ENCODE data around the gene CALHM2.
A peak's percentile ranks its signal among the peaks of the same experiment; 100 is the strongest.

The CALHM2 gene

DNA sequence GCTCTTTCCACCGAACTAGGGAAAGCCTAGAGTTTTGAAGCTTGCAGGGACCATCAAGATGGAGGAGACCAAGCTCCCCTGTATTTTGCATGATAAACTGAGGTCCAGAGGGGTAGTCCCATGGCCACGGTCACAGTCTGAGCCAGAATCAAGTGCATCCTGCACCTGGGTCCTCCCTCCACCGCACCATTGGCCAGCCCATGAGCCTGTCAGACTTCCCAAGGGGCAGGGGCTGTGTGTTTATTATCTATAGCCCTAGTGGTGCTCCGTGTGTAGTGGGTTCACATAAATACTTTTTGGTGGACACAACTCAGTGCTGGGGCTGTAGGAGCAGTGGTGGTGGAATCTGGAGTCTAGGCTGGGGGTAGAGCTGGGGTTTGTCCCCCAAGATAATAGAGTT, 23.3 kb upstream of the CALHM2 start:
- no peak for DNase-seq (ENCODE audit: low spot score)

- DNase-seq (ENCODE audit: low spot score): no peak
Observed at GRCh38 chr10:103474077-103474476, 21.9 kb upstream of the CALHM2 start.

GRCh38 chr10:103473261-103473671, 21.1 kb upstream of the CALHM2 start:
- no peak for DNase-seq (ENCODE audit: low spot score)

DNA sequence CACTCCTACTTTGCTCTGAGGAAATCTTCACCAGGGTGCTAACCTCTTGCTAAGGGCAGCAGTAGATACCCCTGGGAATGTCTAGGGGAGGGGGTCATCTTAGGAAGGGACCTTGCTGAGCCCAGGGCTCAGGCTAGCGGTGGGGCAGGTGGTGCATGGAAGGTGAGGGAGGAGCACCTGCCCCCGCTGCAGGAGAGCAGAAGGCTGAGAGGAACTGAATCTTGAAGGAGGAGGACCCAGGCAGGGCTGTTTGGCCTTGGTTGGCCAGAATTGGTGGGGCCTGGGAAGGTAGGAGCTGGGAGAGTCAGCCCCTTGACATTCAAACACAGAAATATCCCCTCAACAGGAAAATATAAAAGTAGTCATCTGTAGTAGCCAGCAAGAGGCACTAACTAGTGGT, 19.8 kb upstream of the CALHM2 start:
- DNase-seq (ENCODE audit: low spot score): peak; percentile 65

- peak; percentile 70 for DNase-seq (ENCODE audit: low spot score)
Observed at GRCh38 chr10:103470761-103471653, 18.8 kb upstream of the CALHM2 start.

DNA sequence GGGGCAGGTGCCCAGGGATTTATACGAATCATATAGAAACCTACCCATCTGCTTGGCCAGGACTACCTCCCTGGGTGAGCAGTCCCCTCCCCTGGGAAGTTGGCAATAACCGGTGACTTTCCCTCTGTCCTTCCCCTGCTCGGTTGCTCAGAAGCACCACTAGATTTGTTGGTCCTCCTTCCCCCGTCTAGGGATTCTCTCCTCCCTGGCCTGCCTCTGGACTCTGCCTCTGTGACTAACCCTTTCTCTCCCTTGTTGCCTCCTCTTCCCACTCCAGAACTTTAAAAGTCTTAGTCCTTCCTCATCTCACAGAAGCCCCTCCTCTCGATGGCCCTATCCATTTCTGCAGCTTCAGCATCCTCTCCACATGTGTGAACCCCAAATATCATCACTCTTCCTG, 17.0 kb upstream of the CALHM2 start:
- DNase-seq (ENCODE audit: low spot score): no peak

DNA sequence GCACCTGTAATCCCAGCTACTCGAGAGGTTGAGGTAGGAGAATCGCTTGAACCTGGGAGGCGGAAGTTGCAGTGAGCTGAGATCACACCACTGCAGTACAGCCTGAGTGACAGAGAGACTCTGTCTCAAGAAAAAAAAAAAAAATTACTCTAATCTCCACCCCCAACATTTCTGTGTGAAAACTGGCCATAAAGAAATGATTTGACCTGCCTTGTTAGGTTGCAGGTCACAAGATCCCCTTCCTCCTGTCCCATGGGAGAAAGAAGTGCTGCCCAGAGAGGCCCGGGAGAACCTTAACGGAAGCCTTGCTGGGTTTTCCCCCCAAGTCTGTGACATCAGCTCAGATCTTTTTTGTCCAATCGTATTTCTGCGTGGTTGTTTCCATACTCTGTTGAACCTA, 15.2 kb upstream of the CALHM2 start:
- no peak for DNase-seq (ENCODE audit: low spot score)

DNA sequence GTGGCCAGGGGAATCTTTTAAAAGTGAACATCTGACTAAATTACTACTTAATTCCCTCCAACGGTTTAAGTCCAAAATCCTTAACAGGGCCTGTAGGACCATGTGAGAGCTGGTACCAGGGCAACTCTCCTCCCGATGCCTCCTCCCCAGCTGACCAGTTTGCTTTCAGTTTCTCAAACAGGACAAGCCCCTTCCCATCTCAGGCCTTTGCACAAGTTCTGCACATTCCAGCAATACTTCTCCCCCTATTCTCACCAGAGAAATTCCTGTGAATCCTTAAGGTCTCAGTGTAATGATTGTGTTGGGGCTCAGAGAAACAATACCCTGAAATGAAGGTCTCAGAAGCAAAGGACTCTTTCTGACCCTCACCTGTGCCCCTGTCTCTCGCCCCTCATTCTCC, 14.6 kb upstream of the CALHM2 start:
- no peak for DNase-seq (ENCODE audit: low spot score)

DNA sequence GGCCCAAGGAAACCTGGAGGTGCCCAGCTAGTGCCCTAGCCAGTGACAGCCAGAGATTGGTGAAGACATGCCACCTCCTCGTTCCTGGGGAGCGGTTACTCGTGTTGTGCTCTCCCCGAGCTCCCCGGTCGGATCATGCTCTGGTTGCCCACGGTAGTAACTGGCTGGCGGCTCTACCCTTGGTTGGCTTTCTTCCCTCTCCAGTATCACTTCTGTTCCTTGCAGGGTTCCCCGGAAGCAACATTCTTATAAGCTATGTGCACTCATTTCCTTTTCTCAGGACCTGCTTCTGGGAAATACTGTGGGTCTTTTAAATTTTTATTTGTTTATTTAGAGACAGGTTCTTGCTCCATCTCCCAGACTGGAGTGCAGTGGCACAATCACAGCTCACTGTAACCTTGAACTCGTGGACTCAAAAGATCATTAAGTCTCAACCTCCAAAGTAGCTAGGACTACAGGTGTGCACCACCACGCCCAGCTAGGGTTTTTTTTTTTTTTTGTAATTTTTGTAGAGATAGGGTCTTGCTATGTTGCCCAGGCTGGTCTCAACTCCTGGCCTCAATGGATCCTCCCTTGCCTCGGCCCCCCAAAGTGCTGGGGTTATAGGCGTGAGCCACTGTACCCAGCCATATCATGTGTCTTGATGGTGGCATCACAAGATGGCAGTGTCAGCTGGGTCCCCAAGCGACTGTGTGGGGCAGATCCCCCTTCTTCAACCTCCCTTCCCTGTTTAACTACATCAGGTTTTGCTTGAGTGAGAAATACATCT, 13.4 kb upstream of the CALHM2 start:
- DNase-seq (ENCODE audit: low spot score): no peak

GRCh38 chr10:103463499-103463898, 11.3 kb upstream of the CALHM2 start:
- no peak for DNase-seq (ENCODE audit: low spot score)

DNA sequence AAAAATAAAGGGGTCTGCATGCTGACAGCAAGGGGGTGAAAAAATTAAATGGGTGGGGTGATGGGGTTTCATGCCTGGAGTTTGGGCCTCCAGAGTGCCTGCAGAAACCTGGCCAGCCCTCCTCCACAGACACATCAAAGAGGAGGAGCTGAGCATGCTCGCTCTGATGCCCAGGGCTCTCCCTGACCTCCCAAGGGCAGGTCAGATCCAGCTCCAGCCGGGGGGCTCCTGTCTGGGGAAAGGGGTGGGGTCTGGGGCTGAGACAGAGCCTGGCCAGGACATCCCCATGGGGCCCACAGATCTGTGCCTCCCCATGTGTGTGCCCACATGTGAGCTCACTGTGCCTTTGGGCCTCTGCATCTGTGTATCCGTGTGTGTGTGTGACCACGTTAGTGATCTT, 7.4 kb upstream of the CALHM2 start:
- DNase-seq (ENCODE audit: low spot score): no peak

GRCh38 chr10:103458720-103459119, 6.5 kb upstream of the CALHM2 start, which contains the start of gene CALHM1:
Gene CALHM1, minus strand, starts transcription at chr10:103458900. Its CDS starts 149 bp downstream, at chr10:103458751.
- DNase-seq (ENCODE audit: low spot score): peak; percentile 47

DNA sequence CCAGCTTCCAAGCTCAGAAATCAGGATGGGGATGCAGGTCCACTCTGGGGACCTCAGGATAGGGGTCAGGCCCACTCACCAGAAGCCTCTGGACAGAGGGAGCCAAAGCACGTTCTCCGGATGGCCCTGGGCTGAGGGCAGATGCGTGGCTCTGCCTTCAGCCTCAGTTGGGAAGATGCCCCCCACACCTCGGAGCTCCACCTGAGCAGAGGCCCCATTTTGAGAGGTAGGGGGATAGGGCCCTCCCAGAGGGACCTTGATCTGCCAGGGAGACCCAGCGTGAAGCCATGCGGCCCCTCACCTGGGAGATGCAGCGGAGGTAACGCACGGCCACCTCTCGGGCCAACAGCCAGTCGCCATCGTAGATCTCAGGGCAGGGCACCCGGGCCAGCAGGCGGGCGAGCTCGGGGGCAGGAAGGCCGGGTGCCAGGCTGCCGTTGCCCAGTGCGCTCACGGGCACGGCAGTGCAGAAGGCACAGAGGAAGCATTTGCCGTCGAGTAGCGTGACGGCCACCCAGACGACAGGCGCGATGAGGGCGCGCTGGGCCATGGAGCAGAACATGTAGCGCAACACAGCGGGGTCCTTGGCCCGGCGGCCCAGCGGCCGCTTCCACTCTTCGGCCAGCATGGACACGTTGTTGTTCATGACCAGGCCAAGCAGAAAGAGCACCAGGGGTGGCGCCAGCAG, 5.9 kb upstream of the CALHM2 start:
- DNase-seq (ENCODE audit: low spot score): no peak

DNA sequence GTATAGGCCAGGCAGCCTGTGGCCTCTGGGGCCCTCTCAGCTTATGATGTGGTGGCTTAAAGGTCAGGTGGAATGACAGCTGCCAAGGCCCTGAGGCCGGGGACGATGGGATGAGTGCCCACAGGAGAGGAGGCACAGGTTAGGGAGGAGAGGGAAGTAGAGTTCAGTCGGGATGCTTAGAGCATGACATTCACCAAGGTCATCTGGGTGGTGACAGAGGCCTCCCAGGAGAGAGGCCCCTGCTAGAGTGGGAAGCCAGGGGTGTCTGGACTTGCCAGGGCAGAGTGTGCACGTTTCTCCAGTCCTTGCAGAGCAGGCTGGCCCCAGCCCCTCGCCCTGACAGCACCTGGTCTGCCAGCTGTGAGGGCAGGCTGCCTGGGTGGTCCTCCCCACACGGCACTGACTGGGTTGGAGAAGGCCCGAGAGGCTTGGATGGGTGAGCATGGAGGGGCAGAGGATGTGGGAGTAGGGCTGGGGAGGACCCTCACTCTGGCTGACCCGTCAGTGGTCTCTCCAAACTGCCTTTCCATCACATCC, 5.1 kb upstream of the CALHM2 start:
- DNase-seq (ENCODE audit: low spot score): no peak

- DNase-seq (ENCODE audit: low spot score): no peak
Observed at GRCh38 chr10:103456074-103456660, 4.0 kb upstream of the CALHM2 start.

- DNase-seq (ENCODE audit: low spot score): no peak
Observed at GRCh38 chr10:103455235-103455634, 3.1 kb upstream of the CALHM2 start.

DNA sequence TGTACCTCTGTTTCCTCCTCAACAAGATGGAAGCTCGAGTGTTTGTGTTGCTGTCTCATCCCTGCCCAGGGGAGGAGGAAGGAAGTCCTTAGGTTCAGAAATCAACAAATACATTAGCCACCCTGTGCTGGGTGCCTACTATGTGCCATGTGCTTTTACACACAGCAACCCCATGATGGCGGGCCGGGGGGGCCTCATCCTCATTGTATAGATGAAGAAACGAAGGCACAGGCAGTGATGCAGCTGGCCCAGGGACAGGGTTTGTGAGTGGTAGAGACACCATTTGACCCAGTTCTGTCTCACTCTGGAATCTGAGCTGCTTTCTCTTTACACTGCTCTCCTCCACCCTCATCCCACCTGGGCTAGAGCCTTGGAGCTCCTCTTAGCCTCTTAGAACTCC, 1.9 kb upstream of the CALHM2 start:
- no peak for DNase-seq (ENCODE audit: low spot score)

GRCh38 chr10:103452506-103453230, 498 bp upstream of the CALHM2 start:
- no peak for DNase-seq (ENCODE audit: low spot score)

DNA sequence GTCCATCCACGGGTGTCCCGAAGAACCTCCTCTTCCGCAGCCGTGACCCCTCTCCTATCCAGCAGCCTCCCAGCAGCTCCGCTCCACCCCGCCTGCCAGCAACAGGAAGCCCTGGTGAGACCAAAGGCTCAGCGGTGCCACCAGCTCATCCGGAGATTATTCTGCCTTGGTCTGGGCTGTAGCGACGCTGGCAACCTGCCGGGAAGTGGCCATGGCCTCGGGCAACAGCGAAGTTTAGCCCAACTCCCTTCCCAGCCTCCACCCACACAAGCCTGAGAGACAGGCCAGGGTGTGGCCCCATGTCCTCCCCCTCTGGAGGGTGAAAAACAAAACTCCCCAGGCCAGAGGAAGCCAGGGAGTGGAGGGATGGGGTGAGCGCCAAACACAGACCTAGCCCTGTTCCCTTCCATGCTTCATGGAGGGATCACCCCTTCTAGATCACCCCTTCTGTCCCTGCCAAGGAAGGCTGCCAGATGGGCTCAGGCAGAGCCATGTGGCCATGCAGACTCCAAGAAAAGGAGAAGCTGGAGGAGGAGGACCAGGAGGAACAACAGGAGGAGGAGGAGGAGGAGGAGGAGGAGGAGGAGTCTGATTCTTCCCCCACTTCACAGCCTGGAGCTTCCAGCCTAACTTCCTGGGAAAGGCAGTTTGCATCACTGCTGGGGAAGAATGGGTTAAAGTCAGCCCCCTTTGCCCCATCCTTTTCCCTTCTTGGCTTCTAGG, 918 bp downstream of the CALHM2 start:
- peak; percentile 35 for DNase-seq (ENCODE audit: low spot score)

DNA sequence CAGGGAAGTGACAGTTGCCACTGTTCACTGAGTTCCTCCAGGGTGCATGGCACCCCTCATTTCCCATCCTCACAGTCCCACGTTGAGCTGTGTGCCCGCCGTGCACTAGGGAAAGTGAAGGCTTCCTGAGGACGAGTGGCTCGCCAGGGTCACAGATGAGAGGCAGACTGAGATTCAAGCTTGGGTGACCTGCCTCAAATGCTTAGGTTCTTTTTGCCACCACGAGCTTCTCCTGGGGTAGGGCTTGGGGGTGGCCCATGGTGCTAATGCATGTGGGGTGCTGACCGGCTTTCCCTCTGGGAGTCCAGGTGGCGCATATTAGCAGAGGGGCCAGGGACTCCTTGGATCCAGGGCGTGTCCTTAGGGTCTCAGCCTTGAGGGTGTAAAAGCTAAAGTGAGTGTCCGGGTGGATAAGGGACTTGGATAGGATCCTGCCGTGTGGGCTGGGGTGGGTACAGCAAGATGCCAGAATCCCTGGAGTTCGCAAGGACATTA, 1.9 kb downstream of the CALHM2 start:
- DNase-seq (ENCODE audit: low spot score): no peak

All from germinal center (tissue), 1 donor.